ENCODE data around the gene CREB1.

DNA sequence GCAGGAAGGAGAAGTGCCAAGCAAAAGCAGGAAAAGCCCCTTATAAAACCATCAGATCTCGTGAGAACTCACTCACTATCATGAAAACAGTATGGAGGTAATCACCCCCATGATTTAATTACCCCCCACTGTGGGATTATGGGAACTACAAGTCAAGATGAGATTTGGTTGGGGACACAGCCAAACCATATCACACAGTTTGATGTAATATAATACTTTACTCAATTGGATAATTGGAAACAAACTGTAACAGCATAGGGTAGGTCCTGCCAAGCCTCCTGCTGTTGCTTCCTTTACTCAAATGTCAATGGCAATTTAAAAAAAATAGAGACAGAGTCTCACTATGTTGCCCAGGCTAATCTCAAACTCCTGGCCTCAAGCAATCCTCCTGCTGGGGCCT is 110.9 kb downstream of the CREB1 start:
- no peak for TF ChIP-seq EP300 (IDR thresholded peaks at IDR 0.05; ENCODE audit: borderline replicate concordance in 1 of 2, control insufficient read depth in 1 of 2, low read depth in 2 of 2, low read length in 2 of 2)
- no peak for TF ChIP-seq CTCF (IDR thresholded peaks at IDR 0.05 in 2 of 3, conservative IDR thresholded peaks at IDR 0.05 in 1 of 3; ENCODE audit: control insufficient read depth in 2 of 3, extremely low read depth in 1 of 3, insufficient read depth in 1 of 3, low read depth in 3 of 3, low read length in 3 of 3)
- no peak for TF ChIP-seq POLR2A (IDR thresholded peaks at IDR 0.05; ENCODE audit: low read depth, low read length)
- no peak for TF ChIP-seq TAF1 (IDR thresholded peaks at IDR 0.05; ENCODE audit: borderline replicate concordance, low read depth, low read length)
- no peak for TF ChIP-seq FOS (IDR thresholded peaks at IDR 0.05; ENCODE audit: borderline replicate concordance, extremely low read depth, insufficient read length)
